A673 (cell line): ENCODE data around the gene PTPRK.

Experiments used
- CTCF ChIP-seq: fragments of 300-800, 200-600 bp; sonication (generic); conservative IDR thresholded peaks from 2 replicates; pipeline ENCODE4 v1.5.1; 2017; ENCODE audit warnings: low read depth, mild to moderate bottlenecking, antibody characterized with exemption, low read length, moderate library complexity, mixed read lengths
- EZH2 ChIP-seq: fragments of 200-600 bp; sonication (generic); IDR thresholded peaks from 2 replicates; pipeline ENCODE4 v1.6.1; 2017; ENCODE audit warnings: borderline replicate concordance, low read depth, mild to moderate bottlenecking, mixed read lengths, antibody characterized with exemption, low read length; ENCODE audit not compliant: poor library complexity, severe bottlenecking

GRCh38 chr6:127969701-127970100 is 550.7 kb downstream of the PTPRK start:
- no peak for TF ChIP-seq CTCF
- TF ChIP-seq EZH2: no peak
